Breast epithelium (tissue), 4 donors: ENCODE data around the gene ARHGAP15. TPM values are rescaled to one million over a fixed set of nuclear protein-coding genes. Genes with fewer than 3 reads are reported as not detected.

Experiments
- DNase-seq, 2 donors: peaks; one replicate each; pipeline ENCODE4 v3.0.0-alpha.2; 2019; ENCODE audit warnings: low spot score in 2 of 2
- H3K27ac ChIP-seq, 2 donors: fragments of 200-600 bp; sonication (generic) in 1 of 2; one replicate each; pipeline ENCODE4 v1.5.1; 2016 to 2019; ENCODE audit warnings: mild to moderate bottlenecking in 1 of 2
- H3K27me3 ChIP-seq, 2 donors: fragments of 200-600 bp; sonication (generic) in 1 of 2; one replicate each; pipeline versions ENCODE4 v1.5.1 to v1.6.0; 2017 to 2019; ENCODE audit warnings: control low read depth in 1 of 2, mild to moderate bottlenecking in 1 of 2
- H3K36me3 ChIP-seq: fragments of 200-600 bp; one replicate; pipeline ENCODE4 v1.5.1; 2019
- H3K4me1 ChIP-seq, 2 donors: fragments of 200-600 bp; sonication (generic); one replicate each; pipeline ENCODE4 v1.5.1; 2016 to 2019; ENCODE audit warnings: control low read depth in 1 of 2
- H3K4me3 ChIP-seq, 3 donors: fragments of 200-600 bp; sonication (generic); 1 replicate in 2 of 3; 2 replicates in 1 of 3; pipeline ENCODE4 v1.5.1; 2016 to 2019; ENCODE audit warnings: mild to moderate bottlenecking in 3 of 3, moderate library complexity in 2 of 3
- H3K9me3 ChIP-seq, 2 donors: fragments of 200-600 bp; sonication (generic) in 1 of 2; one replicate each; pipeline ENCODE4 v1.5.1; 2016 to 2019; ENCODE audit warnings: control low read depth in 1 of 2
- CTCF ChIP-seq, 3 donors: fragments of 450-650 bp; IDR thresholded peaks; one replicate each; pipeline ENCODE4 v1.5.1; 2016 to 2017; ENCODE audit warnings: antibody characterized with exemption in 3 of 3, mild to moderate bottlenecking in 3 of 3, moderate library complexity in 3 of 3
- POLR2A ChIP-seq: fragments of 450-650 bp; IDR thresholded peaks from one replicate; pipeline ENCODE4 v1.6.1; 2016; ENCODE audit warnings: antibody characterized with exemption, mild to moderate bottlenecking, moderate library complexity
- POLR2AphosphoS5 ChIP-seq, 3 donors: sonication (generic); formaldehyde crosslinking; IDR thresholded peaks; one replicate each; pipeline ENCODE4 v1.6.1; 2017; ENCODE audit warnings: antibody characterized with exemption in 3 of 3
- intact Hi-C: fragments of 100-400 bp; cut with DNase I; formaldehyde crosslinking; loops from one replicate; pipeline ENCODE4 v1.15.1; 2023; ENCODE audit warnings: low total_unique reads
- total RNA-seq, 3 donors: library from RNA; depleted of rRNA; stranded (reverse); fragments of >200 nt; gene quantifications; one replicate each; pipeline ENCODE4 v1.1.0, GENCODE V29; 2016

ARHGAP15 gene
- total RNA-seq, 3 donors from 2014 or later: 8.9 to 13.4 (median 10.7) TPM

GRCh38 chr2:143132355-143132754, 3.1 kb downstream of the ARHGAP15 start:
- no peaks in the 10 kb centered on the region for H3K9me3 ChIP-seq
- DNase-seq: no peak
- intact Hi-C loops: no loop called here
- no peaks in the 10 kb centered on the region for H3K4me1 ChIP-seq
- no peaks in the 10 kb centered on the region for H3K27me3 ChIP-seq
- TF ChIP-seq POLR2A: no peak
- no peak for TF ChIP-seq POLR2AphosphoS5 (IDR thresholded peaks at IDR 0.05)
- TF ChIP-seq CTCF (IDR thresholded peaks at IDR 0.05): no peak
- no peak overlapping the region for H3K27ac ChIP-seq
- H3K36me3 ChIP-seq: no peaks in the 10 kb centered on the region
- H3K4me3 ChIP-seq: no peak overlapping the region

- Histone ChIP-seq H3K4me1 (no peaks in the 10 kb centered on the region), H3K27ac (no peak overlapping the region), H3K36me3 (no peaks in the 10 kb centered on the region), H3K27me3 (no peaks in the 10 kb centered on the region), H3K4me3 (no peak overlapping the region), H3K9me3 (no peaks in the 10 kb centered on the region)
- intact Hi-C loops: no loop called here
- DNase-seq: no peak
- TF ChIP-seq POLR2A (no peak), POLR2AphosphoS5 (IDR thresholded peaks at IDR 0.05) (no peak), CTCF (IDR thresholded peaks at IDR 0.05) (no peak)
Measured at GRCh38 chr2:143133783-143134182, 4.6 kb downstream of the ARHGAP15 start.

- intact Hi-C loops: no loop called here
- Histone ChIP-seq H3K36me3 (no peaks in the 10 kb centered on the region), H3K27ac (no peak overlapping the region), H3K27me3 (no peaks in the 10 kb centered on the region), H3K4me3 (no peak overlapping the region), H3K9me3 (no peaks in the 10 kb centered on the region), H3K4me1 (no peaks in the 10 kb centered on the region)
- TF ChIP-seq CTCF (IDR thresholded peaks at IDR 0.05) (no peak), POLR2A (no peak), POLR2AphosphoS5 (IDR thresholded peaks at IDR 0.05) (no peak)
- DNase-seq: no peak
Measured at GRCh38 chr2:143138292-143138691, 9.1 kb downstream of the ARHGAP15 start.

GRCh38 chr2:143139835-143140393, 10.7 kb downstream of the ARHGAP15 start:
- Histone ChIP-seq H3K36me3 (no peaks in the 10 kb centered on the region), H3K27ac (no peak overlapping the region), H3K27me3 (no peaks in the 10 kb centered on the region), H3K4me1 (no peaks in the 10 kb centered on the region), H3K4me3 (no peak overlapping the region), H3K9me3 (no peaks in the 10 kb centered on the region)
- no peak for DNase-seq
- intact Hi-C loops: no loop called here
- no peak for TF ChIP-seq POLR2AphosphoS5 (IDR thresholded peaks at IDR 0.05)
- TF ChIP-seq CTCF (IDR thresholded peaks at IDR 0.05): no peak
- TF ChIP-seq POLR2A: no peak

- Histone ChIP-seq H3K4me3 (no peak overlapping the region), H3K9me3 (no peaks in the 10 kb centered on the region), H3K4me1 (no peaks in the 10 kb centered on the region), H3K36me3 (no peaks in the 10 kb centered on the region), H3K27ac (no peak overlapping the region), H3K27me3 (no peaks in the 10 kb centered on the region)
- no peak for TF ChIP-seq POLR2AphosphoS5 (IDR thresholded peaks at IDR 0.05)
- DNase-seq: no peak
- intact Hi-C loops: no loop called here
Measured at GRCh38 chr2:143140864-143141661, 11.8 kb downstream of the ARHGAP15 start.
